GM23248 (cell line): ENCODE results near the gene TENM4.

ENCODE experiments used
- EZH2 ChIP-seq: fragments of 200-600 bp; sonication (generic); IDR thresholded peaks from 2 replicates; pipeline ENCODE4 v1.6.1; 2018; ENCODE audit warnings: antibody characterized with exemption, mild to moderate bottlenecking; ENCODE audit not compliant: insufficient read depth, poor library complexity, severe bottlenecking
- EZH2phosphoT487 ChIP-seq: fragments of 200-600 bp; sonication (generic); IDR thresholded peaks from 2 replicates; pipeline ENCODE4 v1.6.1; 2018; ENCODE audit warnings: antibody characterized with exemption, moderate library complexity, mild to moderate bottlenecking, low read depth; ENCODE audit not compliant: insufficient read depth

DNA sequence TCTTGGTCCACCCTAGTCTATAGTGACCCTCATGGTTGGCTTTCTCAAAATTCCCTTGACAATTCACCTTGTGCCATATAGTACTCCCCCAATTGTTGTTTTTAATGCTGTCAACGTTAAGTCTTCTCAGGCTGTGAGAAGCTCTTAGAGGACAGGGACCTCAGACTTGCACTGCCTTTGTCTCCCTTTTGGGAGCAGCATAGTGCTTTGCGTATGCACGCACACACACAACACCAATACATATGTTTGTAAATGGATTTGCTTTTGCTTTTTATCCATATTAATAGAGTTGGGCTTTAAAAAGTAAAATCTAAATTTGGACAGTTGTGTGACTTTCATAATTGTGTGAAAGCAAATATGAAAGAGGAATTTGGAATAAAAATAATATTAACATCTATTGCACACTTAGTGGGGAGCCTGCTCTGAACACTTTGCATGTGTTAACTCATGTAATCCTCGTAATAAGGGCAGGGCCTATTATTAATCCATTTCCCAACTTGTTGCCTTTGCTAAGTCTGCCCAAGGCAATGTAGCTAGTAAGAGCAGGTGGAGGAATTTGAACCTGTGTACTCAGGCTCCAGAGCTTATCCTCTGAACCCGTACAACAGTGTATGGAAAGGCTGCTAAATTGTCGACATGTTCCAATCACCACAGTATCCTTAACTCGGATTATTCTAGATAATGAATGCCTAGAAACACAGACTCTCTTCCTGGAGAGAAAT lies 608.4 kb downstream of the TENM4 start:
- TF ChIP-seq EZH2phosphoT487 (no peak), EZH2 (no peak)
